Muscle of leg (tissue), 11 donors: Measurements from ENCODE around the gene NOD1. TPM values are rescaled to one million over a fixed set of nuclear protein-coding genes. Genes with fewer than 3 reads are reported as not detected.

ENCODE experiments used
- DNase-seq: peaks from one replicate; pipeline ENCODE4 v3.0.0; 2013
- H3K27ac ChIP-seq: one replicate; pipeline ENCODE4 v1.5.1; 2013; ENCODE audit warnings: mild to moderate bottlenecking, low read length, control low read depth
- H3K27me3 ChIP-seq: one replicate; pipeline ENCODE4 v1.6.1; 2013; ENCODE audit warnings: low read length; ENCODE audit not compliant: control insufficient read depth, insufficient read depth
- H3K36me3 ChIP-seq: one replicate; pipeline ENCODE4 v1.6.1; 2013; ENCODE audit warnings: low read length; ENCODE audit not compliant: control insufficient read depth, insufficient read depth
- H3K4me1 ChIP-seq: one replicate; pipeline ENCODE4 v1.6.1; 2013; ENCODE audit warnings: low read length; ENCODE audit not compliant: control insufficient read depth, insufficient read depth
- H3K4me3 ChIP-seq: one replicate; pipeline ENCODE4 v1.5.1; 2013; ENCODE audit warnings: low read length, control low read depth
- H3K9me3 ChIP-seq: replicated peaks from 2 replicates; pipeline ENCODE4 v1.6.1; 2013; ENCODE audit warnings: low read depth, low read length; ENCODE audit not compliant: control insufficient read depth
- WGBS: methylation state at CpG from one replicate; pipeline ENCODE4 v1.1.5; 2013; ENCODE audit warnings: missing lambda C conversion rate; ENCODE audit not compliant: insufficient coverage; 5-methylcytosine and 5-hydroxymethylcytosine counted together
- polyA plus RNA-seq, 8 donors: library from polyadenylated mRNA; unstranded; fragments of 120-200 nt; gene quantifications; one replicate each; pipeline versions ENCODE4 v1.2.1 to v1.2.3, GENCODE V29; 2013; ENCODE audit warnings: inconsistent platforms in 1 of 8, low replicate concordance in 1 of 8; ENCODE audit not compliant: insufficient read length in 8 of 8, insufficient read depth in 1 of 8
- total RNA-seq: library from RNA; stranded (reverse); fragments of 120-200 nt; gene quantifications from one replicate; pipeline ENCODE4 v1.2.4, GENCODE V29; 2013

The NOD1 gene
- total and polyA plus RNA-seq, 9 donors, result 9.1 to 20.8 (median 13.1) TPM

- Histone ChIP-seq H3K36me3 (no peaks in the 10 kb centered on the region), H3K27ac (no peak overlapping the region), H3K4me1 (no peaks in the 10 kb centered on the region), H3K9me3 (peaks cover 2% of the 10 kb centered on the region), H3K4me3 (no peak overlapping the region), H3K27me3 (no peaks in the 10 kb centered on the region)
- no peak for DNase-seq
- 90% methylated on average over 2 of the region's 4 CpGs for WGBS
Measured at GRCh38 chr7:30379741-30380140, 98.8 kb downstream of the NOD1 start.

GRCh38 chr7:30379131-30379530, 99.5 kb downstream of the NOD1 start:
- no CpG with 5 or more reads among the region's 4 CpGs for WGBS
- DNase-seq, result no peak

DNA sequence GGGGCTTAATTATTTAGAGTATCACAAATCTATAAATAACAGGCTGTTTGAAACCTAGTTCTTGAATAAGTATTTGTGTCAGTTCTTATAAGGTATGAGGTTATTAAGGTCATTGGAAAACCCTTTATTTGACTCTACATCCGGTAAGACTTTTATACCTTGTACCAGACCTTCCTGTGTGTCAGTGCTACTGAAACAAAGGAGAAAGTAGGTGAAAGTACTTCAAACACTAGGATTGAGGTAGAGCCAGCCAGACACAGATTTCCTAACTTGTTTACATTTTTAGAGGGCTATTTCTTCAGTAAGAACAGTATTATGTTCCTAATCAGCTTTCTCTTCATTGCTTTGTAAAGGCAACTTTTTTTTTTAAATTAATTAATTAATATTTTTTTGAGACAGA, 100.3 kb downstream of the NOD1 start:
- Histone ChIP-seq H3K36me3 (no peaks in the 10 kb centered on the region), H3K4me1 (no peaks in the 10 kb centered on the region), H3K9me3 (no peaks in the 10 kb centered on the region), H3K27ac (no peak overlapping the region), H3K4me3 (no peak overlapping the region), H3K27me3 (no peaks in the 10 kb centered on the region)
- WGBS, result no CpG with 5 or more reads among the region's 1 CpG
- DNase-seq, result no peak

More at GRCh38 chr7:30379131-30379530, 99.5 kb downstream of the NOD1 start:
- Histone ChIP-seq H3K9me3 (peaks cover 2% of the 10 kb centered on the region), H3K27ac (no peak overlapping the region), H3K36me3 (no peaks in the 10 kb centered on the region), H3K27me3 (no peaks in the 10 kb centered on the region), H3K4me3 (no peak overlapping the region), H3K4me1 (no peaks in the 10 kb centered on the region)

Other genes starting within 250 kb of the NOD1 start
- 8.9 TPM for gene ZNRF2, start 194.2 kb downstream of the NOD1 start, total RNA-seq
- gene ZNRF2, start 194.2 kb downstream of the NOD1 start, polyA plus RNA-seq, result 10 to 100 TPM in 4 of 8 donors, 1 to 10 TPM in 4; 7.2 to 12.1 (median 9.9) TPM
- gene GGCT, start 26.0 kb upstream of the NOD1 start, total RNA-seq, result 37.8 TPM
- gene GGCT, start 26.0 kb upstream of the NOD1 start, polyA plus RNA-seq, result 10 to 100 TPM; 35.1 to 43.0 (median 38.2) TPM
- 45.8 TPM for gene GARS1, start 116.1 kb upstream of the NOD1 start, total RNA-seq
- gene GARS1, start 116.1 kb upstream of the NOD1 start, polyA plus RNA-seq, result 10 to 100 TPM; 51.9 to 75.9 (median 64.9) TPM
- 0.40 TPM for gene CRHR2, start 203.7 kb upstream of the NOD1 start, total RNA-seq
- gene CRHR2, start 203.7 kb upstream of the NOD1 start, polyA plus RNA-seq, result 1 to 10 TPM in 7 of 8 donors, under 1 TPM in 1; 0.80 to 3.5 (median 1.9) TPM